Measurements from ENCODE around the gene HMBS. TPM values are rescaled to one million over a fixed set of nuclear protein-coding genes. Genes with fewer than 3 reads are reported as not detected.

The HMBS gene
- total and polyA plus RNA-seq, 2 of the 8 experiments (the other 6 are each of a cell fraction or from before 2014, with no cell fraction given), result 69.3 to 109 TPM

GRCh38 chr11:119047205-119047604 lies 37.5 kb upstream of the HMBS start:
- Histone ChIP-seq H3K4me2 (ENCODE audit: insufficient read depth in 1 of 2, low read depth in 2 of 2, low read length in 2 of 2) (no peak overlapping the region), H3K4ac (replicated peaks; ENCODE audit: insufficient read length, low read depth, low read length) (no peak overlapping the region), H3K4me1 (replicated peaks in 1 of 4; ENCODE audit: control insufficient read depth in 3 of 4, insufficient read depth in 4 of 4, low read length in 3 of 4) (peaks cover 0 to 3% (median 0%) of the 10 kb centered on the region in 4 experiments; a peak in 1 of 7 replicates), H3K9me3 (ENCODE audit: insufficient read depth in 2 of 2, low read depth in 1 of 2, low read length in 1 of 2) (no peaks in the 10 kb centered on the region), H4K20me1 (replicated peaks in 1 of 2; ENCODE audit: control insufficient read depth in 1 of 2, insufficient read depth in 2 of 2, low read length in 2 of 2) (peaks cover 2 to 18% of the 10 kb centered on the region in 2 experiments), H2AFZ (ENCODE audit: low read length) (no peak overlapping the region), H3K79me1 (ENCODE audit: low read depth, low read length) (0 out of 2 replicates have a peak, but pooled peaks cover 5% of the 10 kb centered on the region), H2BK20ac (ENCODE audit: low read length) (no peak overlapping the region), H3K18ac (ENCODE audit: extremely low read depth, low read length) (no peak overlapping the region), H4K91ac (replicated peaks; ENCODE audit: insufficient read length, low read length) (no peak overlapping the region), H2BK15ac (ENCODE audit: low read length) (no peak overlapping the region), H4K8ac (ENCODE audit: extremely low read depth, insufficient read depth, low read length) (no peak overlapping the region), H3K4me3 (ENCODE audit: extremely low read depth in 1 of 4, insufficient read depth in 2 of 4, low read depth in 3 of 4, low read length in 4 of 4) (no peak overlapping the region), H3K36me3 (ENCODE audit: control insufficient read depth in 2 of 4, insufficient read depth in 4 of 4, low read length in 3 of 4) (peaks cover 42 to 66% (median 61%) of the 10 kb centered on the region in 4 experiments), H2AK5ac (ENCODE audit: low read depth, low read length) (no peak overlapping the region), H2BK120ac (replicated peaks; ENCODE audit: low read depth, low read length) (no peak overlapping the region), H3K56ac (replicated peaks; ENCODE audit: insufficient read length, low read depth, low read length) (no peak overlapping the region), H3K23me2 (ENCODE audit: low read depth, low read length) (no peaks in the 10 kb centered on the region), H3K27ac (ENCODE audit: low read depth, low read length) (no peak overlapping the region), H3K79me2 (ENCODE audit: control insufficient read depth in 1 of 2, insufficient read depth in 2 of 2, low read length in 2 of 2) (no peaks in the 10 kb centered on the region), H4K5ac (ENCODE audit: insufficient read length, low read depth, low read length) (no peak overlapping the region), H2BK5ac (ENCODE audit: low read depth, low read length) (no peak overlapping the region), H3K27me3 (replicated peaks in 1 of 4; ENCODE audit: control insufficient read depth in 3 of 4, extremely low read depth in 1 of 4, insufficient read depth in 3 of 4, low read length in 3 of 4) (no peaks in the 10 kb centered on the region), H2BK12ac (ENCODE audit: low read depth, low read length) (no peak overlapping the region), H3K23ac (ENCODE audit: insufficient read length) (no peak overlapping the region), H3K9ac (replicated peaks in 1 of 4; ENCODE audit: extremely low read depth in 1 of 4, low read depth in 3 of 4, low read length in 3 of 4) (no peak overlapping the region), H3K14ac (ENCODE audit: insufficient read length) (no peak overlapping the region)
- ChIA-PET POLR2A (ENCODE audit: partially characterized antibody) (interaction anchor here (1.0 to 5.7 kb wide), 9 partner anchors 8 to 255 kb away, joined by 3 to 45 read pairs (median 4); partner anchors contain the start of genes CENATAC, HMBS, HYOU1 and VPS11), CTCF (ENCODE audit: partially characterized antibody) (interaction anchor here (0.8 to 1.6 kb wide), 6 partner anchors 9 to 278 kb away, joined by 3 to 5 read pairs (median 3); partner anchors contain the start of genes RPS25 and TRAPPC4)
- DNase-seq (ENCODE audit: low read depth in 1 of 2, low spot score in 2 of 2), result no peak
- TF ChIP-seq SIX5 (IDR thresholded peaks at IDR 0.05; ENCODE audit: low read depth, low read length) (no peak), CBX8 (IDR thresholded peaks at IDR 0.05; ENCODE audit: borderline replicate concordance, low read depth, low read length) (no peak), TAF1 (IDR thresholded peaks at IDR 0.05; ENCODE audit: low read depth, low read length) (no peak), CHD1 (IDR thresholded peaks at IDR 0.05; ENCODE audit: low read depth, low read length) (no peak), SP2 (IDR thresholded peaks at IDR 0.05; ENCODE audit: low read length) (no peak), POLR2AphosphoS5 (IDR thresholded peaks at IDR 0.05; ENCODE audit: low read depth, low read length) (no peak), POLR2A (IDR thresholded peaks at IDR 0.05; ENCODE audit: control extremely low read depth in 1 of 2, low read depth in 2 of 2, low read length in 2 of 2) (no peak), CHD2 (IDR thresholded peaks at IDR 0.05; ENCODE audit: low read length) (no peak), MAX (IDR thresholded peaks at IDR 0.05) (no peak), SAP30 (IDR thresholded peaks at IDR 0.05; ENCODE audit: insufficient read depth, insufficient replicate concordance, low read length) (no peak), RXRA (IDR thresholded peaks at IDR 0.05; ENCODE audit: insufficient read depth, low read depth, low read length) (no peak), SP1 (IDR thresholded peaks at IDR 0.05; ENCODE audit: low read depth, low read length) (no peak), JUND (IDR thresholded peaks at IDR 0.05; ENCODE audit: low read length) (no peak), GABPA (IDR thresholded peaks at IDR 0.05; ENCODE audit: borderline replicate concordance, insufficient read depth, low read length) (no peak), CEBPB (IDR thresholded peaks at IDR 0.05; ENCODE audit: low read depth, low read length) (no peak), BCL11A (IDR thresholded peaks at IDR 0.05; ENCODE audit: low read depth in 2 of 2, low read length in 2 of 2) (no peak)
- WGBS, 2 experiments (ENCODE audit: extremely low coverage in 1 of 2, insufficient coverage in 1 of 2, insufficient read length in 1 of 2, insufficient replicate concordance in 2 of 2, low coverage in 1 of 2, low lambda C conversion rate in 2 of 2, missing lambda C conversion rate in 1 of 2), result 91% methylated on average over 5 of the region's 6 CpGs; no CpG with 5 or more reads in 1 of the 2 experiments
- no peak for FAIRE-seq
